Stimulated activated CD8-positive, alpha-beta memory T cell treated with anti-CD3 and anti-CD28 coated beads, Interleukin-15, amount 100 ng/mL, for 24 hours (primary cell): ENCODE measurements around the gene MAN1C1.

Source experiments
- DNase-seq: peaks from one replicate; pipeline ENCODE4 v3.0.0-alpha.2; 2020; ENCODE audit warnings: low read depth

The MAN1C1 gene

GRCh38 chr1:25818569-25818968 lies 202.0 kb downstream of the MAN1C1 start:
- DNase-seq = no peak

GRCh38 chr1:25819491-25820246 lies 203.1 kb downstream of the MAN1C1 start, which contains the start of gene MTFR1L:
TSS of gene MTFR1L (plus strand) at chr1:25819954. CDS start at chr1:25823105, 3,151 bp downstream.
- DNase-seq = peak; percentile 76

GRCh38 chr1:25820247-25821111 lies 203.9 kb downstream of the MAN1C1 start:
- no peak for DNase-seq

GRCh38 chr1:25821112-25821476 lies 204.5 kb downstream of the MAN1C1 start:
- no peak for DNase-seq

GRCh38 chr1:25821630-25822091 lies 205.1 kb downstream of the MAN1C1 start:
- DNase-seq = no peak

GRCh38 chr1:25825605-25826004 lies 209.0 kb downstream of the MAN1C1 start:
- no peak for DNase-seq

- DNase-seq = no peak
Observed at GRCh38 chr1:25826571-25826970, 210.0 kb downstream of the MAN1C1 start.

GRCh38 chr1:25828491-25828890 lies 211.9 kb downstream of the MAN1C1 start:
- no peak for DNase-seq

- no peak for DNase-seq
Observed at GRCh38 chr1:25829046-25829445, 212.5 kb downstream of the MAN1C1 start.

GRCh38 chr1:25831569-25832196 lies 215.1 kb downstream of the MAN1C1 start:
- DNase-seq = no peak

- DNase-seq = no peak
Observed at GRCh38 chr1:25832336-25833037, 215.9 kb downstream of the MAN1C1 start.

GRCh38 chr1:25833158-25833557 lies 216.6 kb downstream of the MAN1C1 start:
- DNase-seq = no peak
